Neural cell (in vitro differentiated cells): ENCODE measurements around the gene C16orf74.

Experiments
- CTCF ChIP-seq: fragments of 450-650 bp; IDR thresholded peaks from 2 replicates; pipeline ENCODE4 v1.5.1; 2014; ENCODE audit warnings: antibody characterized with exemption, mild to moderate bottlenecking, moderate library complexity; ENCODE audit not compliant: poor library complexity, severe bottlenecking
- EP300 ChIP-seq: fragments of 450-650 bp; conservative IDR thresholded peaks from 2 replicates; pipeline ENCODE4 v1.6.1; 2014; ENCODE audit warnings: antibody characterized with exemption, mild to moderate bottlenecking, moderate library complexity; ENCODE audit not compliant: poor library complexity, severe bottlenecking
- EZH2 ChIP-seq: fragments of 200-600, 300-800 bp; shearing (Covaris generic), sonication (generic); IDR thresholded peaks from 2 replicates; pipeline ENCODE4 v1.6.1; 2014; ENCODE audit warnings: antibody characterized with exemption, low read length, borderline replicate concordance, mild to moderate bottlenecking; ENCODE audit not compliant: insufficient read depth, poor library complexity, severe bottlenecking
- MXI1 ChIP-seq: fragments of 450-650 bp; conservative IDR thresholded peaks from 2 replicates; pipeline ENCODE4 v1.6.1; 2014; ENCODE audit warnings: antibody characterized with exemption, mild to moderate bottlenecking; ENCODE audit not compliant: poor library complexity, severe bottlenecking
- POLR2AphosphoS5 ChIP-seq: IDR thresholded peaks from 2 replicates; pipeline ENCODE4 v1.6.1; 2012
- SMC3 ChIP-seq: fragments of 450-650 bp; conservative IDR thresholded peaks from 2 replicates; pipeline ENCODE4 v1.6.1; 2014; ENCODE audit warnings: antibody characterized with exemption, mild to moderate bottlenecking, moderate library complexity; ENCODE audit not compliant: poor library complexity
- TAF1 ChIP-seq: IDR thresholded peaks from 2 replicates; pipeline ENCODE4 v1.6.1; 2012; ENCODE audit warnings: low read depth
- TF ChIP-seq, protein P1 (sequence below): IDR thresholded peaks from 2 replicates; pipeline ENCODE4 v1.6.1; 2012; ENCODE audit warnings: borderline replicate concordance

DNA sequence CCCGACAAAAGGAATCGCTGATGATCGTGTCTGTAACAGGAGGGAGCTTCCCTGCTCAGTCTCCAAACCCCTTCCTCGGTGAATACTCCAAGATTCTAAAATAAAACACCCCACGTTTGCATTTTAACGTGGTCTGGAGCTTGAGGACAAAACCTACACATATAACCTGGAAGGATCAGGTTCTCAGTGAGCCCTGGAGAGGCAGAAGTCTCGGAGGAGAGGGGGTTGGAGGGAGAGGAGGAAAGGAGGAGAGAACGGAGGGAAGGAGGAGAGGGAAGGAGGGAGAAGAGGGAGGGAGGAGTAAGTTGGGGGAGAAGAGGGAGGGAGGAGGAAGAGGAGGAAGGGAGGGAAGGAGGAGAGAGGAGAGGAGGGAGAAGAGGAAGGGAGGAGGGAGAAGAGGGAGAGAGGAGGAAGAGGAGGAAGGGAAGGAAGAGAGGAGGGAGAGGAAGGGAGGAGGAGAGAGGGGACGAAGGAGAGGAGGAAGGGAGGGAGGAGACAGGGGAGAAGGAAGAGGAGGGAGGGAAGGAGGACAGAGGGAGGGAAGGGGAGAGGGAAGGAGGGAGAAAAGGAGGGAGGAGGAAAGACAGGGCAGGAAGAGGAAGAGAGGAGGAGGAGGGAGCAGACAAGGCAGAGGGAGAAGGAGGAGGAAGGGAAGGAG, 34.7 kb downstream of the C16orf74 start:
- TF ChIP-seq CTCF (no peak), EP300 (no peak), EZH2 (no peak), TAF1 (no peak), POLR2AphosphoS5 (no peak), SMC3 (no peak), MXI1 (no peak)
- TF ChIP-seq, protein P1, sequence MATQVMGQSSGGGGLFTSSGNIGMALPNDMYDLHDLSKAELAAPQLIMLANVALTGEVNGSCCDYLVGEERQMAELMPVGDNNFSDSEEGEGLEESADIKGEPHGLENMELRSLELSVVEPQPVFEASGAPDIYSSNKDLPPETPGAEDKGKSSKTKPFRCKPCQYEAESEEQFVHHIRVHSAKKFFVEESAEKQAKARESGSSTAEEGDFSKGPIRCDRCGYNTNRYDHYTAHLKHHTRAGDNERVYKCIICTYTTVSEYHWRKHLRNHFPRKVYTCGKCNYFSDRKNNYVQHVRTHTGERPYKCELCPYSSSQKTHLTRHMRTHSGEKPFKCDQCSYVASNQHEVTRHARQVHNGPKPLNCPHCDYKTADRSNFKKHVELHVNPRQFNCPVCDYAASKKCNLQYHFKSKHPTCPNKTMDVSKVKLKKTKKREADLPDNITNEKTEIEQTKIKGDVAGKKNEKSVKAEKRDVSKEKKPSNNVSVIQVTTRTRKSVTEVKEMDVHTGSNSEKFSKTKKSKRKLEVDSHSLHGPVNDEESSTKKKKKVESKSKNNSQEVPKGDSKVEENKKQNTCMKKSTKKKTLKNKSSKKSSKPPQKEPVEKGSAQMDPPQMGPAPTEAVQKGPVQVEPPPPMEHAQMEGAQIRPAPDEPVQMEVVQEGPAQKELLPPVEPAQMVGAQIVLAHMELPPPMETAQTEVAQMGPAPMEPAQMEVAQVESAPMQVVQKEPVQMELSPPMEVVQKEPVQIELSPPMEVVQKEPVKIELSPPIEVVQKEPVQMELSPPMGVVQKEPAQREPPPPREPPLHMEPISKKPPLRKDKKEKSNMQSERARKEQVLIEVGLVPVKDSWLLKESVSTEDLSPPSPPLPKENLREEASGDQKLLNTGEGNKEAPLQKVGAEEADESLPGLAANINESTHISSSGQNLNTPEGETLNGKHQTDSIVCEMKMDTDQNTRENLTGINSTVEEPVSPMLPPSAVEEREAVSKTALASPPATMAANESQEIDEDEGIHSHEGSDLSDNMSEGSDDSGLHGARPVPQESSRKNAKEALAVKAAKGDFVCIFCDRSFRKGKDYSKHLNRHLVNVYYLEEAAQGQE: no peak
